NCI-H82 treated with DMSO at 0.1 percent for 48 hours (cell line): ENCODE measurements around the gene PON2.

Experiments used
- DNase-seq: peaks from one replicate; lab custom pipeline; 2025; ENCODE audit not compliant: unreplicated experiment; lab: John Stamatoyannopoulos, UW

PON2 gene

GRCh38 chr7:95444796-95445195 is 10.0 kb upstream of the PON2 start:
- DNase-seq, result no peak

DNA sequence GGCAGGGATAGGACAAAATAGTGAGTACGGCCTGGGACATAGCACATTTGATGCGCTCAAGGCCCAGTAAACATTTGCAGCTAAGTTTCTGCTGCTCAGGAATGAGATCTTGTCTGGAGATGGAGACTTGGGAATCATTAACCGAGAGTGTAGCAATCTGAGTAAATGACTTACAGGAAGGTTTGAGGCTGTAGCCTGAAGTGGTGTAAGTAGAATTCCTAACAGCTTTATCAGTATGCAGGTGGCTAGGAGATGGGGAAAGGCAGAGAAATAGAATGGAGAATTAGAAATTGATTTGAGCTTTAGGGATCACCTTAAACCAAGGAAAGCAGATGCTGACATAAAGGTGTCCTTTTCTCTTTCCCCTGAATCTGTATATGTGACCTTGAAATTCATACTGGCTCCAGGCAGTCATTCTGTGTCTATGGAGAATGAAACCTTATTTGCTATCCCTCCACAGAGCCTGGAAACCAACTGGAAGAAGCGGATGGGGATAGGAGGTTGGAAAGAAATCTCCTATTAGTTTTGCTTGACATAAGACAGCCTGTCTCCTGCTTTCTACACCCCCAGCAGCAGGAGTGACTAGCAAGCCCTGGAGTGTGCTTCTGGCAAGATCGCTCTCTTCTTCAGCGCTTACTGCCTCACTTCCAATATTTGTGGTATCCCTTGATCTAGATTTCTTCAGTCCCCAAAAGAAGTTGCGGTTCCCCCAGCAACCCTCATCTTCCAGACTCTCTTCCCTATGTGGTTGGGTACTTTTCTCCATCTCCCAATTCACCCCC is 6.4 kb upstream of the PON2 start:
- DNase-seq, result no peak

DNA sequence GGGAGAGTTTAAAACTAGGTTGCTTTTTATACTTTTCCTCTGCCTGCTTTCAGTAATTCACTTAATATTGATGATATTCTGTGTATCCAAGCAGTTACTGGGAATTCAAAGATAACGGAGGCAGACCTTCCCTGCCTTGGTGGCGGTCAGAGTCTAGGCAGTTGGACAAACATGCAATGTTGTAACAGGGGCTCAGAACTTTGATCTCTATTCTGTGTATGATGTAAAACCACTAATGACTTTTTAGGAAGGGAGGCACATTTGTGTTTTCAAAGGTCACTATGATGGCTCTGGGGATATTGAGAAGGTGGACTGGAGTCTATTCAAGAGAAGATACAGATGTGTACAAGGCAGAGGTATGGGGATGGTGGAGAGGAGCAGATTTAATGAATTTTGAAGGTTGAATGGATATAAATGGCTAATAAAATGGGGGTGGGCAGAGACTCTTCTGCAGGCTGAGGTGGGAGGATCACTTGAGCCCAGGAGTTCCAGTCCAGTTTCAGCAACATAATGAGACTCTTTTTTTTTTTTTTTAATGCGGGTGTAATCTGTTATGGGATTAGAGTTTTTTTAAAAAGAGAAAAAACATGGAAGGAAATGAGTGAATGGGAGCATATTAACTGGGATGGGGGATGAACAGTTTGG is 5.7 kb upstream of the PON2 start:
- DNase-seq, result no peak

- no peak for DNase-seq
Measured at GRCh38 chr7:95436407-95436806, 1.6 kb upstream of the PON2 start.

DNA sequence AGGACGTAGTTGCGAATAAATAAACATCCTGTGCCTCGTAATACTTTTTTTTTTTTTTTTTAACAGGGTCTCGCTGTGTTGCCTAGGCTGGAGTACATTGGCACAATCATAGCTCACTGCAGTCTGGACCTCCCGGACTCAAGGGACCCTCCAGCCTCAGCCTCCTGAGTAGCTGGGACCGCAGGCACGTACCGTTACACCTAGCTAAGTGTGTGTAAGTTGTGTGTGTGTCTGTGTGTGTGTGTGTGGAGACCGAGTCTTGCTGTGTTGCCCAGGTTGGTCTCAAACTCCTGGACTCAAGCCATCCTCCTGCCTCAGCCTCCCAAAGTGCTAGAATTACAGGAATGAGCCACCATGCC is 573 bp upstream of the PON2 start:
- DNase-seq, result no peak

DNA sequence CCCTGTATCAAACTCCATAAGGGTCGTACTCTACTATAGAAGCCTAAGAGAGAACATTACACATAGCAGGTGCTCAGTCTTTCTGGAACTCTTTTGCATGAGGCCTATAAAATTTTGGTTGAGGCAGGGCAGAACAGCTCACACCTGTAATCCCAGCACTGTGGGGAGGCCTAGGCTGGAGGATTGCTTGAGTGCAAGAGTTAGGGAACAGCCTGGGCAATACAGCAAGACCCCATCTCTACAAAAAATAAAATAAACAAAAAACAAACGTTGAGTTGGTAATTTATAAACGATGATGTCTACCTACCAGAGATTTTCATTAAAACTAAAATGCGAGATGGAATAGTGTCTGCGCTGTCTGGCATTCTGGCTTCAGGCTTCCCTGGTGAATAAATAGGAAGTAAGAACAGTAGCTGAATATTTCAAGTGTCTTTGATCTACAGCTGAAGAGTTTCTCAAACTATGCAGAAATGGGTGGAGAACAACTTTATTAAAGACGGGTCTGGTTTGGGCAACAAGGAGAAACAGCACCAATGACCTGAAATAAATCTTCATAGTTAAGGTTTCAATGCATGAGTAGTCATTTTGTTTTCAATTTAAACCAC is 774 bp downstream of the PON2 start:
- no peak for DNase-seq

DNA sequence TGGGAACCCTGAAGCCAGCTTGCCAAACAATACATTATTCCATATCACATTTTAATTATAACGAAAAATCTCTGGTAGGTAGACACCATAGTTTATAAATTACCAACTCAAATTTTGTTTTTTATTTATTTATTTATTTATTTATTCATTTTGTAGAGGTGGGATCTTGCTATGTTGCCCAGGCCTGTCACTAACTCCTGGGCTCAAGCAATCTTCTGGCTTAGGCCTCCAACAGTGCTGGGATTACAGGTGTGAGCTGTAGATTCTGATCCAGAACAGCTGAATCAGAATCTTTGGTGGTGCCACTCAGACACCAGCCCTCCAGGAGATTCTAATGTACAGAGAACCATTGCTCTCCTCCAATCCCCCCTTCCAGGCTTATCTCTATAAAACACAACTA is 1.7 kb downstream of the PON2 start:
- no peak for DNase-seq

GRCh38 chr7:95432606-95433005 is 2.2 kb downstream of the PON2 start:
- no peak for DNase-seq

DNA sequence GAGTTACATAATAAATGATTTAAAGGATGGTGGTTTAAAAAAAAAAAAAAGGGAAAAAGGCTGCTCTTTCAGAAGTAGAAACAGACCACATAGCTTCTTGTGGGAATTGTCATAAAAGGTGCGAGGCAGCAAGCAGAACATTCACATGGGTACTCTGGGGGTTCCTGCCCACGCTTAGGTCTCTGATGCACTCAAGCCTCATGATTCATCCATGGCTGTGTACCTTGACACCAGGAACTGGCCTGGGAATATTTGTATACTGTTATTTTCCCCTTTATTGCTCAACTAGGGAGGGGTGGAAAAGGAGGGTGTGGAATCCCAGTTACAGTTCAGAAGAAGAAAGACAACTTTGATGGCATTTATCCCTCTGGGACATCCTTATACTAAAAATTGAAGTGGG is 4.0 kb downstream of the PON2 start:
- DNase-seq, result no peak

DNA sequence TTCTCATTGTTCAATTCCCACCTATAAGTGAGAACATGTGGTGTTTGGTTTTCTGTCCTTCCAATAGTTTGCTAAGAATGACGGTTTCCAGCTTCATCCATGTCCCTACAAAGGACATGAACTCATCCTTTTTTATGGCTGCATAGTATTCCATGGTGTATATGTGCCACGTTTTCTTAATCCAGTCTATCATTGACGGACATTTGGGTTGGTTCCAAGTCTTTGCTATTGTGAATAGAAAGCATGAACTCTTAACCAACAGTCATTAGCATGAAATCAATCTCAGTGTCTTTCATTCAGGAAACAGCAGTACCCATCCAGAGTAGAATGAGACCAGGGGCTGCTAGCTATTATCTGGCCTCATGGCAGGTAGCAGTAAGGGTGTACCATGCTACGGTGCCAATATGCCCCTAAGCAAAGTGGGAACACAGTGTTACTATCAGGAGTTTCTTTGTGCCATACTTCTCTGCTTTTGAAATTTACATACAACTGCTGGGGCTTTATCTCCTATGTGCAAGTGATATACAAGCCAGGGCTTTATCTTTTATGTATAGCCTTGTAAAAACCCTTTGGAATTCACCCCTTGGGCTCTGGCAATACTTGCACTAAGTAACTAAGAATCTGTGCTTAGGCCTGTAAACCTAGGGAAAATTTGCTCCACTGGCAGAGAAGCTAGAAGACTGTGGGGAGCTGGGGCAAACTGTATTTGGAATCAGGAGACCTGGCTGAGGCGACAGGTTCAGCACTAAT is 5.4 kb downstream of the PON2 start:
- DNase-seq, result no peak

GRCh38 chr7:95427914-95428516 is 6.8 kb downstream of the PON2 start:
- no peak for DNase-seq

DNA sequence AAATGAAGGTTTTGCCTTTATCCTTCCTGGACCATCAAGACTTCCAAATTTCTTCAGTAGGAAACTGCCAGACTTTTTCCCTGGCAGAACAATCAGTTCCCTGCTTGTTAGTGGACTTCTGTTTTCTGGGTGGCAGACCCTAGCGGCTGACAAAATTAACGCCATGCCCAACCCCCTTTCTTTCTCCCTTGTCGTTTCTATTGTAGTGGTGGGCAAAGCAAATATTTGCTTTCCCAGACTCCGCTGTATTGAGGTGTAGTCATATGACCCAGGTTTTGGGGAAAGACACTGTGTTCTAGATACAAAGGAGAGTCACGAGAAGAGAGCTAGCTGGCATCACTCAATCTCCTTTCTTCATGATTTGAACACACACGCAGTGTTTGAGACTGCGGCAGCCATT is 7.7 kb downstream of the PON2 start:
- no peak for DNase-seq

- no peak for DNase-seq
Measured at GRCh38 chr7:95425694-95426093, 9.1 kb downstream of the PON2 start.

DNA sequence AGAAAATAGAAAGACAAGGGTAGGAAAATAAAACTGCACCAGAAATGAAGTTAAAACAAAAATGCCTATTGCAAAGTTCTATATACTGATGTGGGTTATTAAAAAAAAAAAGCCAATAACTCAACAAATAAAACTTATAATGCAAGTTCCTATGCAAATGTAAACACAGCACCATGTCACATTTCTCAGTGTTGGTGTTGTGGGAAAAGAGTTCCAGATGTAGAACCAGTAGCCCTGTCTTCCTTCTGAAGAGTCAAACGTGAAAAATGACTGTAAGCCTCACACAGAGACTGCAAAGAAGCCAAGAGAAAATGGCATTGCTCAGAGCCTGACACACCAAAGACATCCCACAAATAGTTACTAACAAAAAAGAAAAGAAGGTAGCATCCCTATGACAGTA is 10.1 kb downstream of the PON2 start:
- no peak for DNase-seq

DNA sequence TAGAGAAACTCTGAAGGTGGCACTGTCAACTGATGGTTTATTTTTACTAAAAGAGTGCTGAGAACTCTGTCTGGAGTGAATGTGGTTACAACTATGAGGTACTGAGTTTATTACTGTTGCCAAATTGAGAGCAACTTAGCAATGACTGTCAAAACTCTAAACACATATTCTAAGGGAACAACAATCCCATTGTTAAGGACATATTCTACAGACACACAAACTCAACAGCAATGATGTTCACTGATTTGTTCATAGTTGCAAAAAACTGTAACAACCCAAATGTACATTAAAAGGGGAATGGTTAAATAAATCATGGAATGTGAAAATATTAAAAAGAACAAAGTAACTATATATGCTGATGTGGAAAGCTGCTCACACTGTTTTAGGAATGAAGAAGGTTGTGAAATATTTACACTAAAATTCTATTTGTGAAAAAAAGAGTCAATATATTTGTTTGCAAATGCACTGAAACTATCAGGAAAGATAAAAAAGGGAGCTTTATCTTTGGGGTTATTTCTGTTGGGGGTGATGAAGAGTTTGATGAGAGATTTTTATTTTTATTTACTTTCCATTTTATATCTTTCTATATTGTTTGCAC is 12.9 kb downstream of the PON2 start:
- DNase-seq, result no peak

- DNase-seq, result no peak
Measured at GRCh38 chr7:95421000-95421846, 13.6 kb downstream of the PON2 start.

DNA sequence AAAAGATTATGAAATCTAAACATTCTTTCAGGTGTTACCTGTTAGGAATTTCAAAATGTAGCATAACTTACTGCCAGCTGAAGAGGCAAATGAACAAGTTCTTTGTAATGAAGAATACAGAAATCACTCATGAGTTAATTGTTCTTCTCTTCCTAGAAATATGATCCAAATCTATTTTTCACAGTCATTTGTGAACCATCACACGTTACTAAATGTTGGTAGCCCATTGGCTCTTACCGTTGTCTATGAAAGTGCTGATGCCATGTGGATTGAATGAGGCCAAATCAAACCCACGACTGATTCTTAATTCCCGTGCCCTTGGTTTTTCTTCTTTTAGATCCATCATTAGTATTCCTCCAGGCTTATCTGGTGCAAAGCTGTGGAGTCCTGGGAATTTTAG is 22.8 kb downstream of the PON2 start:
- DNase-seq, result no peak

DNA sequence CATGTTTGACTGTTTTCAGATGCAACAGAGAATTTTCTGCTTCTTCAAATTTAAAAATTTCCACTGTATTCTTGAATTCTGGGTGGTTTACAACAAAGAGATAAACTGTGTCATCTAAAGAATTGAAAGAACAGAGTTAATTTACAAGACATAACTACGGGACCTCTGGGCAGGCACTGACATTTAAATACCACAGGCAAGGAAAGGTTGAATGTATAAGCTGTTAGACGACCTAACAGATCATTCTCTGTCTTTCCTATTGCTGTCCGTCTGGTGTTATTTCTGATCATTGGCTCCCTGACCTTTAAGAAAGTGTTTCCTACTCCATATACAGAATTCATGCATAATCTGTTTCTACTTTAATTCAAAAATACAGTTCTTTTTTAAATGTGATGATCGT is 23.2 kb downstream of the PON2 start:
- DNase-seq, result no peak

DNA sequence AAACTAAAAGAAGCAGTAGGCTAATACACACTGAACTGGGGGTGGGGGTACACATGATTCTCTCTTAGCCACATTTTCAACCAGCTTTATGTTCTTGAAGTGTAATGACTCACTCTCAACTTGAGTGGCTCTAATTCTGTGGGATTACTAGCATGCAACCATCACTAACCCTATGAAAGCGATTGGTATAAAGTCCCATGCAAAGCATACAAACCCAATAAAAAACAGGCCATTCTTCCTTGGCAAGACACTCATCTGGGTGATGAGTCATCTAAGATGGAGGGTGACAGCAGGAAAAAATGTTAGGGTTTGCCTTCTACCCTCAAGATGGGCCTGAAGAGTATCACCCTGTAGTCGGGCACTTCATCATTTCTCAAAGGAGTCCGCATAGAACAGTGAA is 23.8 kb downstream of the PON2 start:
- DNase-seq, result no peak

DNA sequence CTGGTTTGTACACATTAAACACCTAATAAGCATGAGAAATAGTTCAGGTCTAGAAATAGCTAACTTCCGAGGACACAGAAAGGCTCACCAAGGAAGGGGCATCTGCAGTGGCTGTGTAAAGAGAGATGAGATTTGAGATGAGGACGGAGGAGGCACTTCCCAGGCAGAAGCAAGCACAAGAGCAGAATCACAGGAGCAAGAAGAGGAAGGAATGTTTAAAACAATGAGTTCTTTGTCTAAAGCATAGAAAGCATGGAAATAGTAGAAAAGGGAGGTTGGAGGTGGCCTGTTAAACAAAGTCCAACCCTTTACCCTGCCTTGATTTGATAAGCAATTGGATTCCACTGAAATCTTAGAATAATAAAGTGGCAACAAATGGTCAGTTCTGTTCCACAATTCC is 27.1 kb downstream of the PON2 start:
- no peak for DNase-seq
